PC-3 (cell line): ENCODE results near the gene THADA.

Experiments
- CTCF ChIP-seq: fragments of 300-600 bp; sonication (generic); conservative IDR thresholded peaks from 2 replicates; pipeline ENCODE4 v1.5.1; 2017; ENCODE audit warnings: antibody characterized with exemption, low read depth, mild to moderate bottlenecking, low read length
- EZH2 ChIP-seq: fragments of 300-600 bp; sonication (generic); IDR thresholded peaks from one replicate; pipeline ENCODE4 v1.6.1; 2017; ENCODE audit warnings: antibody characterized with exemption, mild to moderate bottlenecking, low read length; ENCODE audit not compliant: unreplicated experiment

GRCh38 chr2:43340945-43341356 is 254.9 kb downstream of the THADA start:
- TF ChIP-seq CTCF (no peak), EZH2 (no peak)
